K562 (cell line): ENCODE data around the gene SOX12. TPM values are rescaled to one million over a fixed set of nuclear protein-coding genes. Genes with fewer than 3 reads are reported as not detected.

Source experiments
- ATAC-seq: fragments of 200-7000 bp; cut with Tn5 transposase; 3 replicates; pipeline ENCODE4 v1.9.1; 2020; ENCODE audit warnings: moderate library complexity
- BruUV-seq: library from RNA; stranded (reverse); fragments of 400-500 nt; replicated peaks from 2 replicates; lab custom pipeline; 2021; lab: Mats Ljungman, UMichigan
- CTCF ChIA-PET: fragments of 300-600 bp; formaldehyde crosslinking; extraction: SDS; loops from one replicate; lab custom pipeline; 2021; ENCODE audit warnings: low intra/inter-chr PET ratio; lab: Yijun Ruan, JAX
- POLR2A ChIA-PET: fragments of 300-600, 350-650 bp; sonication (Branson Sonifier 250); formaldehyde crosslinking; extraction: SDS; loops from one replicate; lab custom pipeline; 2021; ENCODE audit warnings: antibody characterized with exemption, inconsistent platforms; lab: Yijun Ruan, JAX
- DNase-seq, 4 experiments: peaks; one replicate each; pipeline versions ENCODE4 v3.0.0 to v3.0.0-alpha.2; 2011 to 2018; ENCODE audit warnings: low spot score in 3 of 4, mixed read lengths in 3 of 4; ENCODE audit errors: extremely low read depth in 1 of 4
- FAIRE-seq: peaks from 2 replicates; lab custom pipeline; 2011; peaks lifted over from hg19 to GRCh38; lab: Jason Lieb, UNC
- H2AFZ ChIP-seq: 2 replicates; pipeline ENCODE4 v1.6.0; 2011; ENCODE audit warnings: low read depth, low read length, control low read depth, inconsistent platforms
- H3K27ac ChIP-seq: fragments of 200-600 bp; 3 replicates; pipeline ENCODE4 v1.8.0; 2011; ENCODE audit warnings: low read depth, mild to moderate bottlenecking, control low read depth, inconsistent platforms, low read length, moderate library complexity, mixed read lengths; ENCODE audit errors: extremely low read depth
- H3K27me3 ChIP-seq, 2 experiments: fragments of 300-600 bp in 1 of 2; 2 replicates in 1 of 2; 3 replicates in 1 of 2; pipeline versions ENCODE4 v1.6.0 to v1.8.0; 2011; ENCODE audit warnings: inconsistent platforms in 2 of 2, low read length in 2 of 2, mild to moderate bottlenecking in 1 of 2, mixed read lengths in 1 of 2, moderate library complexity in 1 of 2; ENCODE audit not compliant: control insufficient read depth in 2 of 2, insufficient read depth in 2 of 2
- H3K36me3 ChIP-seq: fragments of 300-600 bp; 3 replicates; pipeline ENCODE4 v1.8.0; 2011; ENCODE audit warnings: mild to moderate bottlenecking, low read length, inconsistent platforms; ENCODE audit not compliant: control insufficient read depth, insufficient read depth
- H3K4me1 ChIP-seq, 2 experiments: fragments of 200-600 bp in 1 of 2; replicated peaks in 1 of 2; 2 replicates in 1 of 2; 3 replicates in 1 of 2; pipeline versions ENCODE4 v1.5.1 to v1.8.0; 2011; ENCODE audit warnings: inconsistent platforms in 2 of 2, low read length in 2 of 2, mild to moderate bottlenecking in 1 of 2, mixed read lengths in 1 of 2, moderate library complexity in 1 of 2; ENCODE audit not compliant: control insufficient read depth in 2 of 2, insufficient read depth in 2 of 2
- H3K4me2 ChIP-seq: 2 replicates; pipeline ENCODE4 v1.6.1; 2011; ENCODE audit warnings: low read length, control low read depth, inconsistent platforms, mixed read lengths; ENCODE audit not compliant: insufficient read depth
- H3K4me3 ChIP-seq: fragments of 200-600 bp; sonication (generic), shearing (Covaris generic); 2 replicates; pipeline ENCODE4 v1.5.1; 2016; ENCODE audit warnings: control low read depth, inconsistent platforms
- H3K79me2 ChIP-seq: fragments of 200-600 bp; 3 replicates; pipeline ENCODE4 v1.8.0; 2011; ENCODE audit warnings: low read length, inconsistent platforms; ENCODE audit not compliant: control insufficient read depth, insufficient read depth
- H3K9ac ChIP-seq, 2 experiments: 2 replicates each; pipeline versions ENCODE4 v1.6.0 to v1.6.1; 2011; ENCODE audit warnings: low read depth in 2 of 2, low read length in 2 of 2, control low read depth in 1 of 2, inconsistent platforms in 1 of 2, mild to moderate bottlenecking in 1 of 2, mixed read lengths in 1 of 2; ENCODE audit not compliant: insufficient read depth in 1 of 2
- H3K9me1 ChIP-seq: one replicate; pipeline ENCODE4 v1.6.0; 2011; ENCODE audit warnings: inconsistent platforms, mild to moderate bottlenecking, low read length, moderate library complexity; ENCODE audit not compliant: control insufficient read depth, insufficient read depth
- H3K9me3 ChIP-seq: replicated peaks from 2 replicates; pipeline ENCODE4 v1.5.1; 2011; ENCODE audit warnings: low read depth, low read length, inconsistent platforms; ENCODE audit not compliant: control insufficient read depth, insufficient read depth
- H4K20me1 ChIP-seq: replicated peaks from 2 replicates; pipeline ENCODE4 v1.6.1; 2011; ENCODE audit warnings: low read length, inconsistent platforms, mixed read lengths; ENCODE audit not compliant: control insufficient read depth, insufficient read depth
- GTF2E2 ChIP-seq: fragments of 200-800 bp; sonication (Bioruptor generic); IDR thresholded peaks from 2 replicates; pipeline ENCODE4 v1.6.1; 2016; ENCODE audit warnings: missing genetic modification characterization, missing compliant biosample characterization
- KAT8 ChIP-seq: fragments of 450-650 bp; IDR thresholded peaks from 2 replicates; pipeline ENCODE4 v1.6.1; 2016; ENCODE audit warnings: low read depth, mild to moderate bottlenecking
- MEF2A ChIP-seq: IDR thresholded peaks from 2 replicates; pipeline ENCODE4 v1.6.1; 2011; ENCODE audit warnings: low read depth, mild to moderate bottlenecking, low read length, moderate library complexity; ENCODE audit not compliant: control insufficient read depth
- MTA3 ChIP-seq: fragments of 450-650 bp; formaldehyde crosslinking; IDR thresholded peaks from 2 replicates; pipeline ENCODE4 v1.6.1; 2017; ENCODE audit warnings: mild to moderate bottlenecking, borderline replicate concordance
- NFE2 ChIP-seq: IDR thresholded peaks from 2 replicates; pipeline ENCODE4 v1.6.1; 2014; ENCODE audit warnings: antibody characterized with exemption, low read depth
- ZNF140 ChIP-seq: fragments of 250-450 bp; sonication (Bioruptor Pico); IDR thresholded peaks from 2 replicates; pipeline ENCODE4 v1.8.0; 2021; ENCODE audit warnings: moderate library complexity, mild to moderate bottlenecking, inconsistent platforms
- ZNF263 ChIP-seq: sonication (generic); formaldehyde crosslinking; IDR thresholded peaks from 2 replicates; pipeline ENCODE4 v1.8.0; 2022; ENCODE audit warnings: mild to moderate bottlenecking, missing genetic modification reagents, borderline replicate concordance
- WGBS: fragments of 100-300 bp; shearing (Covaris generic); methylation state at CpG from one replicate; pipeline ENCODE4 v1.1.6; 2016; ENCODE audit warnings: low coverage, mixed read lengths; ENCODE audit not compliant: insufficient coverage; ENCODE audit errors: missing lambda C conversion rate; 5-methylcytosine and 5-hydroxymethylcytosine counted together
- in situ Hi-C: fragments of 300-500 bp; cut with MboI; formaldehyde crosslinking; loops from 4 replicates; pipeline ENCODE4 v1.15.0; 2018; ENCODE audit warnings: inconsistent platforms, mixed read lengths
- intact Hi-C: fragments of 100-400 bp; cut with micrococcal nuclease; formaldehyde crosslinking; loops from 2 replicates; pipeline ENCODE4 v1.14.2; 2022
- polyA plus RNA-seq, 8 experiments: library from polyadenylated mRNA; depleted of rRNA in 4 of 8; stranded (reverse) in 5 of 8; unstranded in 3 of 8; fragments of >200 nt; fragmentation: Nextera tagmentation in 2 of 8; fragmentation: Illumina TruSeq in 1 of 8; extraction: Ambion mirVana in 2 of 8; extraction: Trizol in 1 of 8; gene quantifications; 2 replicates each; pipeline versions ENCODE4 v1.2.1 to v1.2.3, GENCODE V29; 2011 to 2014; ENCODE audit warnings: inconsistent platforms in 1 of 8, missing spikeins in 1 of 8
- total RNA-seq, 7 experiments: library from RNA; depleted of rRNA in 6 of 7; stranded (reverse); fragments of >200 nt in 6 of 7; fragmentation: Illumina TruSeq in 2 of 7; extraction: Trizol in 2 of 7; gene quantifications; 2 replicates each; pipeline versions ENCODE4 v1.2.1 to v1.2.3, GENCODE V29; 2011 to 2021; ENCODE audit warnings: low replicate concordance in 1 of 7
- TF ChIP-seq, protein P1 (sequence below): sonication (generic); formaldehyde crosslinking; IDR thresholded peaks from 2 replicates; pipeline ENCODE4 v1.8.0; 2022; ENCODE audit warnings: mild to moderate bottlenecking, missing genetic modification reagents, borderline replicate concordance

Gene SOX12
- total and polyA plus RNA-seq, 9 of the 15 experiments (the other 6 are each of a cell fraction or from before 2014, with no cell fraction given): 0.42 to 26.3 (median 2.6) TPM

DNA sequence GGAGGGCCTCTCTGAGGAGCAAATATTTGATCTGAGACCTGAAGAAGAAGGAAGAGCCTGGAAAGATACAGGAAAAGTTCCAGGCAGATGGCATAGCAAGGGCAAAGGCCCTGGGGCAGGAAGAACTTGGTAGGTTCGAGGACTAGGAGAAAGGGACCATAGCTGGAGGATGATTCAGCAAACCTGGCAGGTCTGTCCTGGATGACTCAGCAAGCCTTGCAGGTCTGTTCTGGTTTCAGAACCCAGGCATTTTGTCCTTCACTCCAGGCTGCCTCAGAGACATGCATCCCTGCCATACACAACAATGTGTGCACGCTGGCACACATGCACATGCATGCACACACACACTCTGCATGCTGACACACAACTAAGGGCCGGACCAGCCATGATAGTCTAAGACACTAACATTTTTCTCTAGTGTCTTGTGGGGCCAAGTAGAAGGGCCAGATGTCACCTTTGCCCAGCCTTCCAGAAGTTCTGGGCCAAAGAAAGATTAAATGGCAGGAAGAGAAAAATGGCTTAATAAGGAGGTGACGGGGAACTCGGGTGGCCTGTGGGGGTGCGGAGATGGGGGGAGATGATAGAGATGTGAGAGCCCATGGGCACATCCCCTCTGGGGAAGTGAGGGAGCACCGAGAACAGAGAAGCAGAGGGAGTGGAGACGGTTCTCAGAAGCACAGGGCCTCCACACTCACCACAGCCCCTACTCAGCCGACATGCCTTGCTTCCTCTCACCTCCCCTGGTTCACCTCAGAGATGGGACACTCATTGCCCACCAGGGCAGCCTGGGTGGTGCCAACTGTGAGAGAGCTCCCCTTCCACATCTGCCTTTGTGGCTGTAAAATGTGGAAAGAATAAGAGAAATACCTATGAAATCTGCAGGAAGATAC, 39.8 kb downstream of the SOX12 start:
- ATAC-seq: peak; percentile 62
- intact Hi-C loops: no loop called here
- Histone ChIP-seq H3K79me2 (no peaks in the 10 kb centered on the region), H3K9me1 (no peaks in the 10 kb centered on the region), H3K4me3 (no peak overlapping the region), H3K4me1 (peaks cover 41 to 51% of the 10 kb centered on the region in 2 experiments; a peak in 4 of 5 replicates), H2AFZ (peak overlapping the region; percentile 80), H3K9me3 (no peaks in the 10 kb centered on the region), H3K9ac (peak overlapping the region; percentile 56 to 88; a peak in 2 of 4 replicates), H3K27me3 (no peaks in the 10 kb centered on the region), H3K36me3 (no peaks in the 10 kb centered on the region), H3K4me2 (peak overlapping the region; percentile 51), H4K20me1 (no peaks in the 10 kb centered on the region), H3K27ac (peak overlapping the region; percentile 84)
- DNase-seq: peak; percentile 66 to 86 (median 70)
- FAIRE-seq: peak; percentile 85
- WGBS: 16% methylated on average over 6 of the region's 9 CpGs
- BruUV-seq: no TSS peak
- in situ Hi-C loops: no loop called here
- CTCF ChIA-PET: no interaction called here
- POLR2A ChIA-PET: interaction anchor here (0.6 to 1.2 kb wide), 3 partner anchors 15 to 323 kb away, joined by 3 to 6 read pairs (median 6); partner anchors contain the start of gene TRIB3
- TF ChIP-seq GTF2E2 (tag) (no peak), MEF2A (no peak), NFE2 (peak; percentile 99), ZNF263 (CRISPR knock-in tag) (peak; percentile 72), KAT8 (no peak), MTA3 (peak; percentile 47; the same call in 1 of the 2 replicates), ZNF140 (CRISPR knock-in tag) (no peak)
- TF ChIP-seq, protein P1, sequence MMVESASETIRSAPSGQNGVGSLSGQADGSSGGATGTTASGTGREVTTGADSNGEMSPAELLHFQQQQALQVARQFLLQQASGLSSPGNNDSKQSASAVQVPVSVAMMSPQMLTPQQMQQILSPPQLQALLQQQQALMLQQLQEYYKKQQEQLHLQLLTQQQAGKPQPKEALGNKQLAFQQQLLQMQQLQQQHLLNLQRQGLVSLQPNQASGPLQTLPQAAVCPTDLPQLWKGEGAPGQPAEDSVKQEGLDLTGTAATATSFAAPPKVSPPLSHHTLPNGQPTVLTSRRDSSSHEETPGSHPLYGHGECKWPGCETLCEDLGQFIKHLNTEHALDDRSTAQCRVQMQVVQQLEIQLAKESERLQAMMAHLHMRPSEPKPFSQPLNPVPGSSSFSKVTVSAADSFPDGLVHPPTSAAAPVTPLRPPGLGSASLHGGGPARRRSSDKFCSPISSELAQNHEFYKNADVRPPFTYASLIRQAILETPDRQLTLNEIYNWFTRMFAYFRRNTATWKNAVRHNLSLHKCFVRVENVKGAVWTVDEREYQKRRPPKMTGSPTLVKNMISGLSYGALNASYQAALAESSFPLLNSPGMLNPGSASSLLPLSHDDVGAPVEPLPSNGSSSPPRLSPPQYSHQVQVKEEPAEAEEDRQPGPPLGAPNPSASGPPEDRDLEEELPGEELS: no peak
